WTC11 (cell line): ENCODE data around the gene MYCBP2.

ENCODE experiments used
- ATF6 ChIP-seq: sonication (generic); formaldehyde crosslinking; IDR thresholded peaks from 2 replicates; pipeline ENCODE4 v1.8.1; 2023; ENCODE audit warnings: mild to moderate bottlenecking, missing genetic modification reagents
- CTCF ChIP-seq: fragments of 200-600 bp; IDR thresholded peaks from 2 replicates; pipeline ENCODE4 v1.8.0; 2022; ENCODE audit warnings: antibody characterized with exemption
- ESRRA ChIP-seq: sonication (generic); formaldehyde crosslinking; IDR thresholded peaks from 2 replicates; pipeline ENCODE4 v1.8.1; 2022; ENCODE audit warnings: mild to moderate bottlenecking, missing genetic modification reagents, borderline replicate concordance
- FOXJ3 ChIP-seq: sonication (generic); formaldehyde crosslinking; IDR thresholded peaks from 2 replicates; pipeline ENCODE4 v1.9.0; 2021; ENCODE audit warnings: missing genetic modification reagents, mild to moderate bottlenecking, borderline replicate concordance

- TF ChIP-seq CTCF: no peak
- TF ChIP-seq FOXJ3 (CRISPR knock-in tag): no peak
- no peak for TF ChIP-seq ATF6 (CRISPR knock-in tag)
- no peak for TF ChIP-seq ESRRA (CRISPR knock-in tag)
These were observed 8.2 kb downstream of the MYCBP2 start for GRCh38 chr13:77318741-77319140.
